Bronchial epithelial cell (primary cell): Measurements from ENCODE around the gene LAMA1. TPM values are rescaled to one million over a fixed set of nuclear protein-coding genes. Genes with fewer than 3 reads are reported as not detected.

Source experiments
- DNase-seq: peaks from one replicate; pipeline ENCODE4 v3.0.0-alpha.2; 2010; ENCODE audit warnings: low read depth
- FAIRE-seq: peaks from 2 replicates; lab custom pipeline; 2011; peaks lifted over from hg19 to GRCh38; lab: Jason Lieb, UNC
- H3K27me3 ChIP-seq: 2 replicates; pipeline ENCODE4 v1.5.1; 2011; ENCODE audit warnings: low read length; ENCODE audit not compliant: control insufficient read depth, insufficient read depth
- H3K36me3 ChIP-seq: 2 replicates; pipeline ENCODE4 v1.5.1; 2011; ENCODE audit warnings: low read length; ENCODE audit not compliant: control insufficient read depth, insufficient read depth
- H3K4me3 ChIP-seq: 2 replicates; pipeline ENCODE4 v1.5.1; 2011; ENCODE audit warnings: mild to moderate bottlenecking, low read depth, low read length, control low read depth
- CTCF ChIP-seq: IDR thresholded peaks from 2 replicates; pipeline ENCODE4 v1.5.1; 2011; ENCODE audit warnings: mild to moderate bottlenecking, moderate library complexity, low read length, control low read depth, inconsistent platforms; ENCODE audit not compliant: insufficient read depth, severe bottlenecking
- total RNA-seq: library from RNA; depleted of rRNA; stranded (reverse); fragments of >200 nt; gene quantifications from 2 replicates; pipeline ENCODE4 v1.2.1, GENCODE V29; 2014

LAMA1 gene
- total RNA-seq, 1 donor from 2014 or later, result 1.8 TPM

- DNase-seq, result no peak
- no peak for FAIRE-seq
- Histone ChIP-seq H3K4me3 (no peak overlapping the region), H3K36me3 (no peaks in the 10 kb centered on the region), H3K27me3 (no peaks in the 10 kb centered on the region)
- no peak for TF ChIP-seq CTCF
Observed at GRCh38 chr18:7105268-7105667, 12.3 kb downstream of the LAMA1 start.

- no peak for TF ChIP-seq CTCF
- DNase-seq, result no peak
- no peak for FAIRE-seq
- Histone ChIP-seq H3K4me3 (no peak overlapping the region), H3K36me3 (no peaks in the 10 kb centered on the region), H3K27me3 (no peaks in the 10 kb centered on the region)
Observed at GRCh38 chr18:7104649-7105048, 12.9 kb downstream of the LAMA1 start.

- Histone ChIP-seq H3K36me3 (no peaks in the 10 kb centered on the region), H3K4me3 (no peak overlapping the region), H3K27me3 (no peaks in the 10 kb centered on the region)
- FAIRE-seq, result no peak
- no peak for DNase-seq
- TF ChIP-seq CTCF, result no peak
Observed at GRCh38 chr18:7102131-7102530, 15.5 kb downstream of the LAMA1 start.

GRCh38 chr18:7096838-7097237 is 20.8 kb downstream of the LAMA1 start:
- Histone ChIP-seq H3K4me3 (no peak overlapping the region), H3K27me3 (no peaks in the 10 kb centered on the region), H3K36me3 (no peaks in the 10 kb centered on the region)
- FAIRE-seq, result no peak
- no peak for DNase-seq
- TF ChIP-seq CTCF, result no peak

GRCh38 chr18:7094427-7094826 is 23.2 kb downstream of the LAMA1 start:
- no peak for FAIRE-seq
- Histone ChIP-seq H3K27me3 (no peaks in the 10 kb centered on the region), H3K36me3 (no peaks in the 10 kb centered on the region), H3K4me3 (no peak overlapping the region)
- no peak for DNase-seq
- no peak for TF ChIP-seq CTCF

GRCh38 chr18:7090771-7091170 is 26.8 kb downstream of the LAMA1 start:
- TF ChIP-seq CTCF, result no peak
- DNase-seq (no peak), FAIRE-seq (no peak)
- Histone ChIP-seq H3K4me3 (no peak overlapping the region), H3K27me3 (no peaks in the 10 kb centered on the region), H3K36me3 (no peaks in the 10 kb centered on the region)
